SU-DHL-6 (cell line): ENCODE data around the gene PMEPA1.

Experiments
- CTCF ChIP-seq: fragments of 200-600 bp; sonication (generic); IDR thresholded peaks from one replicate; pipeline ENCODE4 v1.5.1; 2017; ENCODE audit warnings: antibody characterized with exemption, mild to moderate bottlenecking, low read length, moderate library complexity; ENCODE audit not compliant: insufficient read depth, poor library complexity, severe bottlenecking
- EZH2phosphoT487 ChIP-seq: fragments of 200-600 bp; sonication (generic), shearing (Covaris generic); conservative IDR thresholded peaks from 2 replicates; pipeline ENCODE4 v1.6.1; 2018; ENCODE audit warnings: mild to moderate bottlenecking, antibody characterized with exemption, low read length, moderate library complexity, mixed read lengths

- TF ChIP-seq CTCF (no peak), EZH2phosphoT487 (no peak)
Observed at GRCh38 chr20:57676589-57677583, 32.9 kb downstream of the PMEPA1 start.
